Astrocyte of the hippocampus (primary cell): ENCODE results near the gene GNG4.
"Not testable (repeated sequence)": the region's sequence is repeated elsewhere in the genome, so short reads cannot be mapped to it uniquely, and the experiment has no call there.

Experiments
- DNase-seq: peaks from one replicate; pipeline ENCODE4 v3.0.0; 2011; ENCODE audit warnings: low read depth, low spot score

GNG4 gene

DNA sequence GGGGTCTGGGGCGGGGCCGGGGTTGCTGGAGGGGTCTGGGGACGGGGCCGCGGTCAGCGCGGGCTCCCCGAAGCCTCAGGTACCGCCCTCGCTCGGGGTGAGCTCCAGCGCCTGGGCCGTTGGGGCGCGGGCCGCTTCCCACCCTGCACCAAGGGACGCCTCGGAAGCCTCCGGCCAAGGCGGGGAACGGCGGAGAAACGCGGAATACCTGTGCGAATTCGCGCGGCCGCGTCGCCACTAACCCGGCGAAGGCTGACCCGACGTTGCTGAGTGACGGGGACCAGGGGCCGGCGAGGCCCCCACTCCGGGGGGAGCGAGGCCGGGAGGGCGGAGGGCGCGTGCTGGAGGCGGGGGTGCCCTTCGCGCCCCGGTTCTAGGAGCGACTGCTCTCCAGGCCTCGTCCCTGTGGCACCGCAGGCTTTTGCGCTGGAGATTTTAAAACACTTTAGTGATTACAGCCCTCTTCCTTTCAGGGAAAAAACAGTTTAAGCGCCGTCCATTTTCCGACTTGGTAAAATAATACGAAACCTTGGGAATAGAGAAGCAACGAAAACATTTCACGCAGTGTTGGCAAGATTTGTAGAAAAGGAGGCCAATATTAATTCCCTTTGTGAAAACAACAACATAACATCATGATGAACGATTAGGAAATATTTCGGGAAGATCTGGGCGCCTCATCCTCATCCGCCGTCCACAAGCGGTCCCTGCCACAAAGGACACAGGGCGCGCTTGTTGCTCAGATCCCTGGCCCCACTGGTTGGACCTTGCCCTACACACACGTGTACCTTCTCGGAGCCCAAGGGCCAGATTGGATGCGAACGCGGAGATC is 971 bp upstream of the GNG4 start:
- peak; percentile 50 for DNase-seq

- peak; percentile 91 for DNase-seq
Measured at GRCh38 chr1:235648954-235649367, 623 bp downstream of the GNG4 start.

DNA sequence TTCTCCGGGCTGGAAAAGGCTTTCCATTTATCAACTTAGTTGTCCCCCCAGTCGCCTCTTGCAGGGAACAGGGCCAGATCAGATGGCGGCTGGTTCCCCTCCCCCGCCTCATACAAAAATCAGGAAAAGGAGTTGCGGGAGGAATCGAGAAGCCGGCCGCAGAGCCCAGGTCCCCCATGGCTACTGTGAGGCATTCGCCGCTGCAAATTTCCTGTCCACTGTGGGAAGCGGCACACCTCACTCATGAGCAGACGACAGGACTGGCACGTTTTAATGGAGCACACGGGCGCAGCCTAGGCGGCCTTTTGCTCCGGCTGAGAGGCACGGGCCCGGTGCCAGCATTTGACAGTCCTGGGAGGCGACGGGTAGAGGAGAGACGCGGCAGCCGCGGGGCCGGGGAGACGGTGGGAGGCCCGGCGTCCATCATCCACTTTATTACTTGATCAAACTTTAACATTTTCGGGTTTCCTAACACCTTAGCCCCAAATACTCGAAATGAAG is 1.1 kb downstream of the GNG4 start:
- DNase-seq: no peak

GRCh38 chr1:235647537-235647936 is 2.0 kb downstream of the GNG4 start:
- DNase-seq: not testable (repeated sequence)

GRCh38 chr1:235646463-235646862 is 3.1 kb downstream of the GNG4 start:
- no peak for DNase-seq

DNA sequence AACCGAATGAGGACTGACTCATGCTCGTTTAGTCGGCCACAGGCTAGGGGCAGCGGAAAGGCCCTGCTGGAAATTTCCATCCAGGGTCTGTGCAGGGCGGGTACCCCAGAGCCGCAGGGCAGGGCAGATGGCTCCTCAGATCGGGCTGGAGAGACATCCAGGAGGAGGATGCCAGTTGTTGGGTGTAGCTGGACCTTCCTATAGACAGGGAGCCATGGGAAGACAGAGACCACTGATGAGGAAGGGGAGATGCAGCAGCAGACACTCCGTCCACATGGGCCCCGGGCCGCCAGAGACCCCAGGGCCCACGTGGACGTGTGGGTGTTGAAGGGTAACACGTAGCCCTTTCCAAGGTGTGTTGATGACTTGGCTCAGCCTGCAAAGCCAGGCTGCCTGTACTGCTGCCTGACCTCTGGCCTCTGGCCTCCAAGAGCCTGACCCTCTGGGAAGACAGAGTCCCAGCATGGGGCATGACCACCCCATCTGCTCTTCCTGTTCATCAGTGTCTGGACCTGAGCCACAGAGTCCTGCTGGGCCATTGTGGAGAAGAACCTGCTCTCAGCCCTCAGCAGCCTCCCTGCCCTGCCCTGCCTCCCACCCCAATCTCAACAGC is 4.8 kb downstream of the GNG4 start:
- no peak for DNase-seq

GRCh38 chr1:235643837-235644692 is 5.5 kb downstream of the GNG4 start:
- no peak for DNase-seq

DNA sequence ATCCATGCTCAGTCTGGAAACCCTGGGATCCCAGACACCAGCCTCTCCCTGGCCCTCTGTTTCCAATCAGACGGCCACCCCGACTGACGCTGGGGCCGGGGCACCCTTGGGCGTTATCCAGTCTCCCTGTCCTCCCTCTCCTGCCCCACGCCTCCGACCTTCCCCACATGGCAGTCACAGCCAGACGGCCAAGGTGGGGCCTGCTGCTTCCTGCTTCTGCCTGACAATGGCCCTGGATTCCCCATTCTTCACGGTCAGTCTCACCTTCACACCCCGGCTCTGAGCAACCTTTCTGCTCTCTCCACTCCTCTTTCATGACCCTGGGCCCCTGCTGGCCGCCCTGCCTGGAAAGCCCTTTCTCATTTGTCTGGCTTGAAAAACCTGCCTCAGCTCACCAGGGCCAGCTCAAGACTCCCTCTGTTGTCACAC is 6.6 kb downstream of the GNG4 start:
- DNase-seq: no peak

DNA sequence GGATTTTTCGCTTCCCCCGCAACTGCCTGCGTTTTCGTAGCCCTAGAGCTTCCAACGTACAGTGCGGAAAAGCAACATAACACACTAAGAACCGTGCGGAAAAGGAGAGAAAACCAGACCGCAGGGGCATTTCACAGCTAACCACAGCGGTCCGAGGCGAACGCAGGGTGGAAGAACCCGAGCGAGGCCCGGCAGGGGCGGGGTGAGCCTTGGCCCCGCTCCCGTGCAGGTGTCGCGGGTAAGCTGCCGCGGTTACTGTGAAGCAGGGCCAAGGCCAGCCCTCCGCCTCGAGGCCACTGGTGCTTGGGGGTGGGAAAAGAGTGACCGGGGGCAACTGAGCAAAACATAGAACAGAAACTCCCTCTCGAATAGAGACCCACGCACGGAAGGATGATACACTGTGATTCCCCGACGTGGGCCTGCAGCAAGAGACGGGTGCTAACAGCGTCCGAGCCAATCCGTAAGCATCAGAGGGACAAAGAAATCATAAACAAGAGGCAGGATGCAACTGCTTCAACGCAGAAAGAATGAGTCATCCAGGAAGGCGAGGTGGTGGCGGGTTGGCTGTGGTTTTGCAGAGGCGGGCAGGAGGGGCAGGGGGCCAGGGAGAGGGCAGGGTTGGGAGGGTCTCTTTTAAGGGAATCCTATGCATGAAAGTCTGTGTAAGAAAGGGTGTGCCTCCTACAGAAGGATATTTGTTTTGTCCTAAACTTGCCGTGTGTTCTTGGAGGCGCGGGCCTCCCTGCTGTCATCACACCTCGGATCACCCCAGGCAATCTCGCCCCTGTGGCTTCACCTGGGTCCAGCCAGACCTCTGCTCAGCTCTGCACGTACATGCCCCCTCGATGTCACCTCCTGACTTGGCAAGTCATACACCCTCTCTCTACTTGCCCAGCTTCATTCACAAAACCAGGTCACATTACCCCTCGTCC is 7.3 kb downstream of the GNG4 start:
- DNase-seq: peak; percentile 76

DNA sequence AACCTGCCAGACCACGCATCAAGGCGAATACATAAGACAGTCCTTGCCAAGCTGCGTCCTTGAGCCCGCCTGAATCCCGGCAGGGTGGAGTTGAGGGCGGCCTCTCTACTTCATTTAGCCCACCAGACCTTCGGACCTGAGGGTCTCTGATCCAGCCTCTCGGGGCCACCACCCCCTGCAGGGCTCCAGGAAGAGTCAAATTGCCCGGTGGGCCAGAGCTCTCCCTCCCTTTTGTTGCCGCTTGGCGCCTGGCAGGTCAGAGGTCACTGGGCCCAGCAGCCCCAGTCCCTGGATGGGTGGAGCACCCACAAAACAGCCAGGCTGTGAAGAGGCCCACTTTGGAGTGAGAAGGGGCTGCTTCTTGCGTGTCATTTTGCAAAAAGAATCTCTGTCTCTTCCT is 9.0 kb downstream of the GNG4 start:
- no peak for DNase-seq

GRCh38 chr1:235639226-235640205 is 10.1 kb downstream of the GNG4 start:
- DNase-seq: no peak

- not testable (repeated sequence) for DNase-seq
Measured at GRCh38 chr1:235638612-235639011, 11.0 kb downstream of the GNG4 start.

GRCh38 chr1:235637756-235638534 is 11.6 kb downstream of the GNG4 start:
- DNase-seq: no peak

DNA sequence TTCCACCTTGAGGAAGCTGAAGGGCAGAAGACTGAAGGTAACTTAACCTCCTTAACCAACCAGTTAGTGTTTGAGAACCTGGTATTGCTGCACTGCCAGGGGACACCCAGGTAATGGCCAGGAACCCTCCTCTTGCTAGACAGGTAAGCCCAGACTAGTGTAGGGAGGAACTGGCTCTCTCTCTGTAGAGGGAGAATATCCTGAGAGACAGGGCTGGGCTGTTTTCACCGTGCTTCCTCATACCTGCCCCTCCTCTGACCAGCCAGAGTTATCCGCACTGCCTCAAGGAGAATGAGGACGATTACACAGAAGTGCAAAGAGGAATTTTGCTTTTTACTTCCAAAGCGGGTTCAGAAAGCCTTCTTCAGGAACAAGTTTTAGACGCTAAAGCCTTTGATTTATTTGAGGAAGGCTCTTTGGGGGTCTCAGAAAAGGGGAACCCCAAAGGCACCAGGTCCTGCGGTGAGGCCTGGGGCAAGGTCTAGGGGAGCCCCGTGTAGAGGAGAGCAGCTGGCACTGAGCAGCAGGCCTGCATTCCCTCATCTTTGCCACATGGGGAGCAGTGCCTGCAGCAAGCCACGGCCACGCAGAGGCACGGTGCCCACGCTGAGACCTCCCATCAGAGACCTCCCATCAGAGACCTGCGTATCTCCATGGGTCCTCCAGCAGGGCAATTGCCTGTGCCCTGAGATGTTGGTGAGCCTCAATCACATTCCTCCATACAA is 13.5 kb downstream of the GNG4 start:
- DNase-seq: no peak

- DNase-seq: peak; percentile 72
Measured at GRCh38 chr1:235632506-235633401, 16.8 kb downstream of the GNG4 start.

DNA sequence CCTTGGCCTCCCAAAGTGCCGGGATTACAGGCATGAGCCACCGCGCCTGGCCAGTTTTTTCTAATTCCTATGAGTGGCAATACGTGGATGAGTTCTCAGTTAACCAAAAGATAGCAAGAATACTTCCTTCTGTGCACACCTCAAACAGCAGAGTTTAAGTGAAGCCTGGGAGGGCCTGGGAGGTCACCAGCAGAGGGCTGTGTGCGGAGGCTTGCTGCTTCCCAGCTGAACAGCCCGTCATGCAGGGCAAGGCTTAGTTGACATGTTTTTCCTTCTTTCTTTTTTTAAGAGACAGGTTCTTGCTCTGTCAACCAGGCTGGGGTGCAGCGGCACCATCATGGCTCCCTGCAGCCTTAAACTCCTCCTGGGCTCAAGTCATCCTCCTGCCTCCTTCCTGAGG is 17.8 kb downstream of the GNG4 start:
- no peak for DNase-seq

DNA sequence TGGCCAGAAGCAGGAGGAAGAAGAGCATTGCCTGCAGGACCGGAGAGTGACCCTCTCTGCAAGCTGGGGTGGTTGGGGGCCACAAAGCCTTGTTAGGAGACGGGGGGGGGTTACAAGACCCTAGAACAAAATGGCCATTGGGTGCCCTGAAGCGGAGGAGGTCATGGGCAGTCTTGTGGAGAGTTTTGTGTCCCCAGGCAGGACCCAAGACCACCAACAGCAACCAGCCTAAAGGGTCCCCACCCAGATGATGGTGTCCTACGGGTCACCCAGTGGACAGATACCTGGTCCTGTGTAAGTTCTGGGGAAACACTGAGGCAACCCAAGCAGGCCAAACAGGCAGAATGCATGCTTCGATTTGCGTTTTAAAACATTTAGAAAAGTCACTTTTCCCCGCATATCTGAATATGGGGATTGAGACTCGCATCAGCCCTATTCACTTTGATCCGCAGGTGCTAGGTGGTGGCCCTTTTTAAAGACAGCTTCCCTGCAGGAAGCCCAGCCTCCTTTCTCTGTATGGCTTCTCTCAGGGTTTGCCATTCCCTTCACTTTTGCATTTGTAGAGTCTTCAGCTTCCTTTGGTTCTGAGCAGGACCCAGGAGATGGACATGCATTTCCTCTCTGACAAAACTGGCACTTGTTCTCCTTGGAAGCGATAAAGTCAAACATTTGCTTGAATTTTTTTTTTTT is 21.1 kb downstream of the GNG4 start:
- no peak for DNase-seq
